NCI-H2081 treated with DMSO at 0.1 percent for 48 hours (cell line): ENCODE measurements around the gene NR2F1.
"Not testable (repeated sequence)": the region's sequence is repeated elsewhere in the genome, so short reads cannot be mapped to it uniquely, and the experiment has no call there.

Source experiments
- DNase-seq: peaks from one replicate; lab custom pipeline; 2025; lab: John Stamatoyannopoulos, UW

The NR2F1 gene

DNA sequence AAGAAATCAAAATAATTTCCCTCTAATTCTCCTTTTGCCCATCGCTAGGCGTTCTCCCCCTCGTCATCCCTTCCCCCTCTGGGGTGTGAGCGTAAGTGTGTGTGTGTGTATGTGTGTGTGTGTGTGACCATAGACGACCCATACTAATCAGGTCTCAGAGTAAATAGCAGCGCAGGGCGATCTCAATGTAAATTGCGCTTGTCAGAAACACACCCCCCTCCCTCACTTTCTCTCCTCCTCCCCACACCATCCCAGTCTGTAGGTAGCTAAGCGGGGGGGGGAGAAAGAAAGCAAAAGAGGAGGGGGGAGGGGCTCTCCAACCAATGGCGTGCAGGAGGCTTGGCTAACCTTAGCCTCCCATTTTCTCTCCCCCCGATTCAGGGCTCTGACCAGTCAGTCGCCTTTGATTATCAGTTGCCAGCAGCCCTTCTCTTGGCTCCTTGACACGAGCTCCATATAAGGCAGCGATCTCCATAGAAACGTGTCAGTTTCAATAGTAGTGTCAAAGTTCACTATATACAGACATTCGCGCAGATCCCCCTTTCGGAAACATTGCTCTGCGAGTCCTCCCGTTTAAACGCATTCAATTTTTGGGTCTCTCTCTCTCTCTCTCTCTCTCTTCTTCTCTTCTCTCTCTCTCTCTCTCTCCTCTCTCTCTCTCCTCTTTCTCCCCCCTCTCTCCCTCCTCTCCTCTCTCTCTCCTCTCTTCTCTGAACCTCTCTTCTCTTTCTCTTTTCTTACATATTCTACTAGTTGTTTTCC lies at the start of gene NR2F1:
TSS of gene NR2F1 (plus strand) at position 546 of the 762 bp plus-strand sequence. CDS start 1,802 bp downstream, outside the sequence.
- DNase-seq = peak; percentile 62

DNA sequence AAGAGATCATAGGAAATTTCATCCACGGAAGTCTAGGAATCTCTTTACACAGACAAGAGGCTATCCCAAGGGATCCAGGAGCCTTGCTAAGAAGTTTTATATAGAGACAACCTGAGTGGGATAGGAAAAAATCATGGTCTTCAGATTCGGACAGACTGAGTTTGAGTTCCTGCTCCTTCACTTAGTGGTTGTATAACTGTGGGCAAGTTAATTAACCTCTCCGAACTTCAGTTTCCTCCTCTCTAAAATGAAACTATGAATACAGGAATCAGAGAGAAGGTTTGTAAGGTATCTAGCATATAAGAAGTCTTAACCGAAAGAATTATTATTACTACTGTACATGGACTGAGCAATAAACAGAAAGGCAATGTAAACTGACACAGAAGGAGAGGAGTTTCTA lies 37.1 kb upstream of the NR2F1 start:
- DNase-seq = no peak

DNA sequence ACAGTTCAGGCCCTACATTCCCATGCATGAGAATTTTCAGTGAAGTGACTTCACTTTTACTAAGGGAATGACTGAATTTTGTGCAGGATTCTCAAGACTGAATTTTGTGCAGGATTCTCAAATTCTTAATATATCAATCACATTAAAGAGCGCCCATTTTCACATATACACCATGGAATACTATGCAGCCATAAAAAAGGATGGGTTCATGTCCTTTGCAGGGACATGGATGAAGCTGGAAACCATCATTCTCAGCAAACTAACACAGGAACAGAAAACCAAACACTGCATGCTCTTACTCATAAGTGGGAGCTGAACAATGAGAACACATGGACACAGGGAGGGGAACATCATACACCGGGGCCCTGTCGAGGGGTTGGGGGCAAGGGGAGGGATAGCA lies 33.4 kb upstream of the NR2F1 start:
- DNase-seq = not testable (repeated sequence)

DNA sequence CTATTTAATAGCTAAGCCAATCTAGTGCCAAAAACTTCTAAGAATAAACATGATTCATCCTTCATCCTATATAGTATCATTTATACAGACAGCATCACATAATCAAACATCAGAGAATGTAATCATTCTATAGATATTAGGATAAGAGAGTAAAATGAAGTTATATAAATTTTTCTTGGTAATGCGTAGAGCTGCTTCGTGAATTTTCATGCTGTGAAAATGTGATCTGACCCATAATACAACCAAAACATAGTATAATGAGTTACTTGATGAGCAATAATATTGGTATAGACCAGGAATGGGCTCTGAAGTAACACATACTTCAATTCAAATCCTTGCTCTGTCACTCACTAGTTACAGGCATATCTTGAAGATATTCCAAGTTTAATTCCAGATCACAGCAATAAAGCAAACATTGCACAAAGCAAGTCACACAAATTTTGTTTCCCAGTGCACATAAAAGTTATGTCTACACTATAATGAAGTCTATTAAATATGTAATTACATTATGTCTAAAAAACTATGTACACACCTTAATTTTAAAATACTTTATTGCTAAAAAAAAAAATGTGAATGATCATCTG lies 25.9 kb upstream of the NR2F1 start:
- no peak for DNase-seq

DNA sequence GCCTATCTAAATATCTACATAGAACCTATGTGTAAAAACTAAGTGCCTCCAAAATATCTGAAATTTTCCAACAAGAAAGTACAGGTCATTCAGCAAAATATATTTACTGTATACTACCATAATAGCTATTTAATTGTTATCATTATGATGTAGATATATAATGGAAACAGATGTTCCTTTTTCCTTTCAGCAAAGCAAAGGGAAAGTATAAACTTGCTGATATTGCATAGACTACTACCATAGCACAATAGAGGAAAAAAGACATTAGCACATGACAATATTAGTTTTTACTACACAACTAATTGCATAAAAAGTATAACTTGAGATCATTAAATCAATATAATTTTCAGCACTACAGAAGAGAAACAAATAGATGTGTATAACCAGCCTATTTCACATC lies 16.9 kb upstream of the NR2F1 start:
- DNase-seq = no peak

DNA sequence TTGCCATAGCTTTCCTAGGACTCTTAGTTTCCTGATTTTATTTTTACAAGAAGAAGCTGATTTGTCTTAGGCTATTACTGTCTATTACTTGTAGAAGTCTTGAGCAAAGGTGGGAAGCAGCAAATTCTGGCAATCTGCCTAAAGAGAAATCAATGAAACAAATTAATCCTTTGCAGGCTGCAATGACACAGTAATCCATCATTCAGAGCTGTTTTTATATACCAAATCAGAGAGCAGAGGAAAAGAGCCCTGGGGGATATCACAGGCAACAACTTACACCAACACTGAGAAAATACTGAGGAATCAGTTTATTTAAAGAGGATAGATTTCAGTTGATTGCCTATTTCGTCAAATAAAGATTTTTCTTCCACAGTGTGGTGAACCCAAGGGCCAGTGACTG lies 15.6 kb upstream of the NR2F1 start:
- DNase-seq = no peak

DNA sequence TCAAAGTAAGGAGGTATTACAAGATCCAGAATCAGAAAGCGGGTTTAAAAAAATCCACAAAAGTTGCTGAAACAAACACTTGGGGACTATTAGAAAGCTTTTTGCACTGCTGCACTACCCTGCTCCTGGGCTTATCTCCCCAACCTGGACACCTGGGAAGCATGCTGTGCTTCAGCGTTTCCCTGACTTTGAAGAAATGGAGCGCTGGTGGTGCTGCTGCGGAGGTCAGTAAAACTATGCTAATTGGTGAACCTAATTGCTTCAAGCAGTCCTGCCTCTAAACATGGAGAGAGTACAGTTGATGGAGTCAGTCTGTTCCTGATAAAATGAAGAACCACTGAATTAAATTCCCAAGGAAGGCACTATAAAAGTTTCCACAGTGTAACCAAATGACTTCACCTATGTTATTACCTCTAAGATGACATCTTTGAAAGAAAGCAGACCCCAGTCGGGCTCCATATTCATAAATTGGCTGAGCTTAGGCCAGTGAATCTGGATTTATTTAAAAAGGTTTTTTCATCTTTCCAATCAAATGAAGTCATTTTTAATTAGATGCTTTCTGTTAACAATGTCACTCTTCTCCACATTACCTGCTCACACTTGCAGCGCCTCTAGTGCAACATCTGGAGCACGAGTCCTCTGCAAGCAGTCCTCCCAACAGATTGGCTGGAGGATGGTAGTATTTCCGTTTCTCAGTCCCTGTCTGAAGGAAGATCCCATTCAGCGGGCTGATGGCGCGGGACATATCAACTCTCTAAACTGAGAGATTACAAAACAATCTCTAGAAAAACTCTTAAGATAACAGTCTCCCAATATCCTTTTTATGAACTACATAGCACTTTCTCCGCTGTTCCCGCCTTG lies 13.5 kb upstream of the NR2F1 start:
- no peak for DNase-seq

DNA sequence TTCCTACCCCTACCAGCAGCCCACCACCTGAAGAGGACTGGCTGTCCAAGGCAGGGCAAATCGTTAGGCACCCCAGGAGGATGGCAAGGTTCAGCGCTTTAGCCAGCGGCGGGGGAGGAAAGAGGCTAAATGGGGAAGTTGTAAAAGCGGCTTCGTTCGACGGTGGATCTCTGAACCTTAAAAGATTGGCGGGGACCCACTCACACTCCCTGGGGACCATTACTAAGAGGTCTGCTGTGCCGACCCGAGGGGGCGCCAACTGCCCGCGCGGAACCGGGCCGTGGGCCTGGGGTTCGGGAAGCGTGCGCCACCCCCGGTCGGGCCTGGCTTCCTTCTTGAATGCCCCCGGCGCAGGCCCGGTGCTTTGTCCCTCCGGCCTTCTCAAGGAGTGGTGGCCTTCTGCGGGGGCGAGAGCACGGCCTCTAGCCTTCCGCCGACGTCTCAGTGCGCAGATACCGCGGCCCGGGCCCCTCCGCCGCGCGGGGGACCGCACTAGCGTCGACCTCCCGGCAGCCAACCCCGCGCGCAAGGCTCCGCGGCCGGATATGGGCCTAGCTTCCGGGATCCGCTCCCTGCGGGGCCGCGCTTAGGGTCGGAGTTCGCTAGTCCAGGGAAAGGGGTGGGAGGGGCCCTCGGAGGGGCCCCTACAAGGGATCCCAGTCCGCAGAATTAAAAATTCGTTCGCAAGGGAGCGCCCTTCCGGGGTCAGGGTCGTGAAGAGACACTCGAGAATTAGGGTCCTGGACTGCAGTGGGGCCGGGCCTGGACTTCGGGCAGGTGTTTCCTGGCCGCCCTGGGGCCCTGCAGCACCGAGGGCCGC lies 12.5 kb upstream of the NR2F1 start:
- no peak for DNase-seq

DNA sequence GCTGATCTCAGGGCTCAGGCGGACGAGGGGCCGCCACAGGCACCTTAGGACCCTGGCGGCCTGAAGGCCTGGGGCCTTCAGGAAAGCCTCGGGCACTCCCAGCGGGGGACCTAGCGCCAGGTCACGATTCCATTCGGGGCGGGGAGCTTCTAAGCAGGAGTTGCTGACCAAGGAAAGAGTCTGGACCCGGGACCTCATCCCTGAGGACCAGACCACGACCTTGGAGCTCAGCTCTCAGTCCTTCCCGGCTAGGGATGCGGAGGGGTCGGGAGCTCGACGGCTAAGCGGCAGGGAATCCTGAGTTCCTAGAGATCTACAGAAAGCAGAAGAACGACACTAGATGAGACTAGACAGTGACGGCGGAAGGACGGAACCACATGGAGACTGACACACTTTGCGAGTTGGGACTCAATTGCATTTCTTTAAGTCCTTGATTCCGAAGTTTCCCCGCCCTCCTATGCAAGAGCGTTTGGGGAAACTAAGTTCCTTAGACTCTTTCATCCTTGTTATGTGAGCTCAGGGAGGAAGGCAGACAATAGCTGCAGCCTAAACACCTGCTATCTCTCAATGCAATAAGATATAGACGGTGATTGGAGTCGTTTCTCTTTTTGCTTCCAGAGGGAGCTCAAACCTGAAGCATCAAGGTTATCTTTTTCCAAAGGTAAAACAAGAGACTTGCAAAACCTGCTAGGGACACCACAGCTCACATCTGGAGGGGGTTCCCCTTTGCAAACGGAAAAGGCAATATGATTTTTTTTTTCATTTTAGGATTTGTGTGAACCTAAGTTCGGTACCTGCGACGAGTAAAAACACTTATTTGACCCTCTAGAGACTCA lies 11.7 kb upstream of the NR2F1 start:
- DNase-seq = no peak

DNA sequence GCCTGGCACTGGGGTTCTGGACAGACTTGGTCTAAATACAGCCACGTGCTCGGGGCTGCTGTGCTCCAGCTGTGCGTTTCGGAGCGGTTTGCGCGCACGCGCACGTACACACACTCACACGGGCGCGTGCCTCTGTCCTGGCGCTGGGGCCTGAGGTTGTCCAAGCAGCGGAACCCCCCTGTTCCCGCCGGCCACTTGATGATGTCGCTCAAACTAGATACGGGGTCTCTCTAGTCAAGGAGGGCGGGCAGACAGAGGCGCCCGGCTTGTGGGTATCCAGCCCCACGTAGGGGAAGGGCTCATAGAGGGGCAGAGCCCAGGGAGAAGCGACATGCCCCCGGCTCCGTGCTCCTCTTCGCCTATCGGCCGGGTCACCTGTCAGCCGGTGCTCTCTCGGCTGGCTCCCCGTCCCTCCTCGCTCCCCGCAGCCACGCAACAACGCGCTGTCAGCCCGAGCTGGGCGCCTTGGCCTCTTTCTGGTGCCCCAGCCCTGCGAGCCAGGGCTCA lies 10.9 kb upstream of the NR2F1 start:
- no peak for DNase-seq

DNA sequence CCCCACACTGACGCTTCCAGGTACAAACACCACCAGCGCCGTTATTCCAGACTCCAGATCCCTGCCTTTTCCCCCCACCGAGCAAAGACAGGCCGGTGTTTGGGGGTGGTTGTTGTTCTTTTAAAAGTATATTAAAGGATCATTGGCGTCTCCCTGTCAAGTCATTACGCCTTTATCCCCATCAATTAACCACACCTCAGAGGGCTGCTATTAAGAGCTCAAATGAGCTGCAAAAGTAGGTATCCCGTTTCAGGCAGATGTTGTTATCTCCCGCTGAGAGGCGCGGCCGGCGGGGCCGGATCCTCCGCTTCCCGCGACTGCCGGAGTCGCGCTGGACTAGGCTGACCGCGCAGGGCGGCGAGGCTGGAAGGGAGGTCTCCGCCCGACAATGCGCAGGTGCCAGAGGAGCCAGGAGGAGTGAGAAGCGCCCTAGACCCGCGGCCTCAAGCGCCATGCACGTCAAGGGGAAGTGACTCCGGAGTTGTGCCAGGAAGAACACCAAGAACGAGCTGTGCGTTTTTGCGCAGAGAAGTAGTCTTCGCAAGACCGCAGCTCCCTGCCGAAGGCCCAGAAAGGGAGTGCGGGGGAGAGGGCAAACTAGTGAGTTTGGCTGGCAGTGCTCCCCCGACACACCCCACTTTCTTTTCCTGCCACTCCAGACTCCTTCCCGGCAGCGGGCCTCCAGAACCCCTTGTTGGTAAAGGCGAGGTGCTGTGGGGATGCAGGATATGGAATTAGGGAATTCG lies 10.2 kb upstream of the NR2F1 start:
- no peak for DNase-seq

DNA sequence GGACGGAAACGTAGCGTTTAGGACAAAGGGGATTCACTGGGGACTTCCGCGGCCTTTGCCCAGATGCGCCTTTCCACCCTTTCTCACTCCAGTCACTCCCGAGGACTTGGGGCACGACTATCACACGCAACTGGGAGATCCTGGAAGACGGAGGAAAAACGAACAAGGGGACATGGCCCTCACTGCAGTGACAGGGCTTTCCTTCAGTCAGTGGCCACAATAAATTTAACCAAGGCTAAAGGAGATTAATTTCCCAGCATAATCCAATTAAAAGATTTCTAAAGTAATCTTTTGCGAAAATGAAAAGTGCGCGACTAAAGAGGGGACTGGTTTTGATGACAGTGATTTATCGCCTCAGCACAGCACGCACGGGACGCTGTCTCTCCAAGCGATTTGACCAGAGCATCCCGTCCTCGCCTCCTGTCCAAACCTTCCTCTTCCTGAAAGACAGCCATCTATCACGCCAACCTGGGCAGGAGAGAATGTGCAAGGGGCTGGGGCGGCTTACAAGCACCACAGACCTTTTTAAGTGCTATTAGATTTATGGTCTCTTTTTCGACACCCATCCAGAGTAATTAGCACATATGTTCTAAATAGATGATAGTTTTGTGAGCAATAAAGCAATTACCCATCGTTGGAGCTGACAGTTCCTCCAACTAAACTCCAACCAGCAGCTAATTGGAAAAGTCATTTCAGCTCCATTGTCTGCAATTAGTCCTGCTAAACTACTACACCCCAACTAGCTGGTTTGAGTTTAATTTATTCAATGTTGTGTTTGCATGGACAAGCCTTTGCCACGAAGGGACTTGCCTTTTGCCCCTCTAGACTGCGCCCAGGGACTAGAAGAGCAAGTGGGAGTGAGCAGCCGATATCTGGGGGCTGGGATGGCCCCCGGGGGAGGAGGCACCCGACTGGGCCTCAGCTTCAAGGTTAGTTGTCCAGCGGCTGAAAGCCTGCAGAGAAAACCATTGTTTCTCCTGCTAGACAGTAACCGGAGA lies 9.4 kb upstream of the NR2F1 start:
- DNase-seq = no peak

DNA sequence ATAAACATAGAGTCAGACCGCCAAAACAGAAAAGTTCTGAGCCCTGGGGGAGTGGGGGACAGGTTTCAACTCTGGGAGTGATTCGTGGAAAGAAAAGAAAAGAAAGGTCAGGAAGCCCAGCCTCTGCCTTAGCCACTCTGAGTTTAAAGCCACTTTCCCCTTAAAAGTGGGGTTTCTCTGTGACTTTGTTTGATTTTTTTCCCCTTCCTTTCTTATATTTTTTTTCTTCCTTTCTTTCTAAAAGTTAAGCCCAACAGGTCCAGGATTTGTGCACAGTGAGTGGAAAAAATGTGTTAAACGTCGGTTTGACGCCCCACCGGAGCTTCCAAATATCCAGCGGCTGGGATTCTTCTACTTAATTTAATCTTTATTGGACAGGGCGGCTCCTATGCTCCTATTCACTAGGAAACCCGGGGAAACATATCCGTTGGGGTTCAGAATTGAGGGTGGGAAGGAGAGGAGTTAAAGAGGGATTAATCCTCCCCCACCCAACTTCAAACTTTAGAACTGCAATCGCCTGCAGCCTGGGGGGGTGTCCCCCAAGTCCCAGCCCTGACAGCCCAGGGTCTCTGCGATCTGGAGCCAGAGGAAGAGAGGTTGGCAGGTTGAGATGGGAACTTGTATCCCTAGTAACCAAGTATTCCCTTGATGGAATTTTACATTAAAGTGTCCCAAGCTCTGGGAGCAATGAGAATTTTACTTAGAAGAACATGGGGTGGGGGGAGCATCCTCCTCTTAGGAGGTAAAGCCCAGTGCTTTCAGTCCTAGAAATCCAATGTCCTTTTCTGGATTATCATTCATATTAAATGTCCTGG lies 8.3 kb upstream of the NR2F1 start:
- DNase-seq = no peak

DNA sequence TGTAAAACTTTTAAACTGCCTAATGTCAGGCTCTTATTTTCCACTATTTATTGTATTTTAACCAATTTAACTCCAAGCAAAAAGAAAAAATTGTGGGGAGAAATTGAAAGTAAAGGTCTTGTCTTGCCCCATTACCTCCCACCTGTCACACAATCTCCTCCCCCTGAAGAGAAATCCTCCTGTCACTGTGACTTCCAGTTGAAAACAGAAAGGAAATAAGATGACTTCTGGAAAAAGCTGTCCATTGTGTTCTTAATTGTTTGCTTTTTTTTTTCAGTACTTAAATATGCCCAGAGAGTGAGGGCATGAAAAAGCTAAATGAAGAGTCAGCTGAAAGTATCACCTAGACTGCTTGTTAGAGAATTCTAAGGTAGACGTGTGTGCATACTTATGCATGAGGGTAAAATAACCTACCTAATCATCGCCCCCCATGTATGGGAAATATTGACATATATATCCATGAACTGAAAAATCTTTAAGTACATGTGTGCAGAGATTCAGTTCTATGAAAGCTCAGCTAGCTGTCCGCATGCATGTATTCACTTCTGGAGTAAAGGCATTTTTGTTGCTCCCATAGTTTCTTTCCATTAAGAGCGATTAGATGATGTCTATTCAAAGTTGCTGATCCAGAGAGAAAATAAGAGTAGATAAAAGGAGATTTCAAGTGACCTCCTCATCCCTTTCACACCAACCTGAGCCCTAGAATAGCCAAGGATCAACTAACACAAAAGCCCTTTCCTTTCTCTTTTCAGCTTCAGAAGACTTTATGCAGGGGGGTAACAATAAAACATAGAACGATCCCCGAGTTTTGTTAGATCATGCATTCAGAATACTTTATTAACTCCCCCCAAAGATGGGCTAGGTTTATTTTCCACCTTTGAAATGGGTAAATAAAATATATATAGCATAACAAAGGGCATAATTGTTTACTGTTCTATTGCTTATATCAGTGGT lies 7.3 kb upstream of the NR2F1 start:
- DNase-seq = no peak

DNA sequence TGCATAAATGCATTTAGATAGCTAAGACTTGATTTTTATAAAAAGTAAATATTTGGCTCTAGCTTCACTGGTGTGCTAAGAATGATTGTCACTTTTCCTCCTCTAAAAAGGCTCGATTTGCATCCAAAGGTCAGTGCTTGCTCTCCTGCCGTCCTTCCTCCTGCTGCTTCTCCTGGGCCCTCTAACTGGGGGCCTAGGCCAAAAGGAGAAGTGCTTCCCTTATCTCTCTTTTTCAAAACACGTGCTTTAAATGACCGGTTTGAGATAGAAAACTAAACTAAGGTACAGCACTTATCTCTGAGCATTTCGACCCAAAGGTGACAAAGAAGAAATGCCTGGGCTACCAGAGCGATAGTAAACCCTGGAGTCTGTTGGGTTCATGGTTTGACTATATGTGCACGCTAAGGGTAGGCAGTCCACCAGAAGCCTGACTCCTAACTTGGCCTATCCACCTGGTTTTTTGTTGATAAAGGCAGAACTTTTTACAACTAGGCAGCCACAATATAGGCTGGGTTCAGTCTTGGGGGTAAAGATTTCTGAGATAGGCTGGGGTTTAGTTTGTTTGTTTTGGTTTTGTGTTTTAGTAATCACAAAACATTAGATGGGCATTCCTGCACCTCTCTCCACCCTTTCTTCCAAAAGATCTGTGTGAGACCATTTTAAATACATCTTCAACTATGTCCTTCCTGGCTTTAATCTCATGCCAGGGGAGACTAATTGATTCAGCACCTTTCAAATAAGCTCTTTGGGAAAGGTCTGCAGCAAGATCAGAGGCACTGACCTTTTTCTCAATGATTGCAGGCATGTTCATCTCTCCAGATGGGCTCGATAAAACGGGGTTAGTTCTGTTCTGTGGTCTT lies 5.8 kb upstream of the NR2F1 start:
- DNase-seq = no peak
